Cerebellar cortex (tissue), 1 donor: ENCODE measurements around the gene SAMD14.
"Not testable (repeated sequence)": the region's sequence is repeated elsewhere in the genome, so short reads cannot be mapped to it uniquely, and the experiment has no call there.

Experiments used
- DNase-seq: peaks from one replicate; pipeline ENCODE4 v3.0.0-alpha.2; 2015; ENCODE audit warnings: low spot score

SAMD14 gene

GRCh38 chr17:50074227-50074626, 55.7 kb downstream of the SAMD14 start:
- no peak for DNase-seq

DNA sequence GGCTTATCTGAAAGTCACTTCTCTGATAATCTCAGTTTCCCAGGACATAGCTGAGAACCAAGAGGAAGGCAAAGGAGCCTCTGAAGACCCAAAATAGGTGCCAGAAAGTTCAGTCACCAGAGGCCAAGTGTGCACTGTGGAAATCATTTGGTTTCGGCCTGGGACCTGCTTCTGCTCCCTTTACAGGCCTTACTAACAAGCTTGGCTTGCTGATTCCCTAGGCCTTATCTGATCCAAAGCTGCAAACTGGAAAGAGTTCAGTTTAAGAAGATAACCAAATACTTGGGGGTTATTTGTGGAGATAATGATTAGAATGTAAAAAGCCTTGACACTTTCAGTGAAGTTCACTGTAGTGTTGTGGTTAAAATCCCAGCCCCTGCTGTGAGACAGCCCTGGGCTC, 57.0 kb downstream of the SAMD14 start:
- no peak for DNase-seq

GRCh38 chr17:50072130-50072529, 57.8 kb downstream of the SAMD14 start:
- DNase-seq: no peak

DNA sequence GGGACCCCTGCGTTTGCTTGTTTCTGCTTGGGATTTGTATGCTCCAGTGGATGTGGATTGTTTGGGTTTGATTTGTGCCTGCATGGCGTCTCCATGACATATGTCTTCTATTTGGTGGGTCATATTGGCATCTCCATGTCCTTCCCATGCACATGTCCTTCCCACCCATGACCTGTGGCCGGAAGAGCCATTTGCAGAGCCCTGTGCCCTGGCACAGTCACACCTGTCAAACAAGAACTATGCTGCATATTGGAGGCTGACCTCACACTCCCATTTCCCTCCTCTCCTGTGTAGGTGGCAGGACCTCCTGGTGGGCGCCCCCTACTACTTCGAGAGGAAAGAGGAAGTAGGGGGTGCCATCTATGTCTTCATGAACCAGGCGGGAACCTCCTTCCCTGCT, 58.3 kb downstream of the SAMD14 start:
- DNase-seq: no peak

GRCh38 chr17:50070908-50071680, 58.9 kb downstream of the SAMD14 start:
- DNase-seq: no peak

DNA sequence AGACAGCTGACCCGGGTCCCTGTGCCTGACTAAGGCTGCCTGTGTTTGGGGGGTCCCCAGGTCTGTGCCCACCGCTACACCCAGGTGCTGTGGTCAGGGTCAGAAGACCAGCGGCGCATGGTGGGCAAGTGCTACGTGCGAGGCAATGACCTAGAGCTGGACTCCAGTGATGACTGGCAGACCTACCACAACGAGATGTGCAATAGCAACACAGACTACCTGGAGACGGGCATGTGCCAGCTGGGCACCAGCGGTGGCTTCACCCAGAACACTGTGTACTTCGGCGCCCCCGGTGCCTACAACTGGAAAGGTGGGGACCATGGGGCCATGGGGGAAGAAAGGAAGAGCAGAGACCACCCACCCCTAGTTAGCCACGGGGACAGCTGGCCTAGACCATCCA, 62.0 kb downstream of the SAMD14 start:
- no peak for DNase-seq

DNA sequence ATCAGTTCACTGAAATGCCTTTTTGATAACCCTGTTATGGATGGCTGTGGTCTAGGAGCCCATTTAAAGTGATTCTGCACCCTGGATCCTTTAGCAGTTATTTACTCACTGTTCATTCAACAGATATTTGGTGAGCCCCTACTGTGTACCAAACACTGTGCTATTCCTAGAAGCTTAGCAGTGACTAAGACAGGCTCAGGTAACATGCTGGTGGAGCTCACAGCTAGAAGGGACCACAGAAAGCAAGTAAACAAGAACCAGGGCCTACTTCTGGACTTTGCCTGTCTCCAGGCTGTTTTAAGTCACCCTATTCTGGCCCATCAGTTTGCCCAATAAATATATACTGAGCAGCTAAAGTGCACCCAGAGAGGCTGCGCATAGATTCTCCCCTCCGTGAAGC, 63.0 kb downstream of the SAMD14 start:
- no peak for DNase-seq

DNA sequence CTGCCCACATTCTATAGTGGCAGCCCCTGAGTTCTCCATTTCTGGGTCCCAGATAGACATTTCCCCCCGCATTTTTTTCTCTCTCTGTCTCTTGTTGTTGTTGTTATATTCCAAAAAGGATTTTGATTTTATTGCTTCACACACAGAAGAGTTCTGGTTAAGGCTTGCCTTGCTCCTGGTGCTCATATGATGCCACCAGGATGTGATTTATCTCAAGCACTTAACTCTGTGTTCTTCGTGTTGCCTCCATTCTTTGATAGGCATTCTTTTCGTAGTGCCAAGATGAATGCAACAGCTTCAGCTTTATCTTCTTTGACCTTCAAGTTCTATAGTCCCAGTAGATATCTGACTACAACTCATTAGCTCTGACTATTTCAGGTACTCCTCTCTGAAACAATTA, 64.9 kb downstream of the SAMD14 start:
- DNase-seq: no peak

DNA sequence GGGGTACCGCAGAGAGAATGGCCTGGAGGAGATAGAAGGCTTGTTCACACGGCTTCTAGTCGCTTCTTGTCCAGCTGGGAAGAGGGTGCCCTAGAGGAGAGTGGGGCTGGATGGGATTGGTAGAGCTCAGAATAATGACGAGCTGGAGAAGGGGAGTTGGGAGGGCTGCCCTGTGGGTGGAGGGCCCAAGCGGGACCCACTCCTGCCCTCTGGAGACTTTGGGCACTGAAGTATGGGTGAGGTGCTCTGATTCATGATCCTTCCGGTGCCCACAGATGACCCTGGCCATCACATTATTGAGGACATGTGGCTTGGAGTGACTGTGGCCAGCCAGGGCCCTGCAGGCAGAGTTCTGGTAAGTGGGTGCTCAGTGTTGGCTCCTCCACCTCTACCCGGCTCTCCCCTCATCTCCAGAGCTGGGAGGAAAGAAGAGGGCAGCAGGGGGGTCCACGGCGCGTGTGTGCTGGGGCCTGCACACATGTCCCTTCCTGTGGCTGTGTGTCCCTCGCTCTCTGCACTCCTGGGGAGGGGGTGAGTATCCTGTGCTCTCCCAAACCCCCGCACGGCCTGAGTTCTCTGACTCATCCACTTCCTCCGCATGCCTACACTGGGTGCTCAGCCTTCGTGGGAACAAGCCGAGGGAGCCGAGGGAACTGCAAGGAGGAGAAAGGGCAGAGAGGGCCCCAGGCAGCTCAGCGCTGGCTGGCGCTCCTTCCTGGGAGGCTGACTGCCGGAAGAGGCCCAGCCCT, 65.5 kb downstream of the SAMD14 start:
- DNase-seq: no peak

GRCh38 chr17:50063561-50064252, 66.3 kb downstream of the SAMD14 start:
- no peak for DNase-seq

DNA sequence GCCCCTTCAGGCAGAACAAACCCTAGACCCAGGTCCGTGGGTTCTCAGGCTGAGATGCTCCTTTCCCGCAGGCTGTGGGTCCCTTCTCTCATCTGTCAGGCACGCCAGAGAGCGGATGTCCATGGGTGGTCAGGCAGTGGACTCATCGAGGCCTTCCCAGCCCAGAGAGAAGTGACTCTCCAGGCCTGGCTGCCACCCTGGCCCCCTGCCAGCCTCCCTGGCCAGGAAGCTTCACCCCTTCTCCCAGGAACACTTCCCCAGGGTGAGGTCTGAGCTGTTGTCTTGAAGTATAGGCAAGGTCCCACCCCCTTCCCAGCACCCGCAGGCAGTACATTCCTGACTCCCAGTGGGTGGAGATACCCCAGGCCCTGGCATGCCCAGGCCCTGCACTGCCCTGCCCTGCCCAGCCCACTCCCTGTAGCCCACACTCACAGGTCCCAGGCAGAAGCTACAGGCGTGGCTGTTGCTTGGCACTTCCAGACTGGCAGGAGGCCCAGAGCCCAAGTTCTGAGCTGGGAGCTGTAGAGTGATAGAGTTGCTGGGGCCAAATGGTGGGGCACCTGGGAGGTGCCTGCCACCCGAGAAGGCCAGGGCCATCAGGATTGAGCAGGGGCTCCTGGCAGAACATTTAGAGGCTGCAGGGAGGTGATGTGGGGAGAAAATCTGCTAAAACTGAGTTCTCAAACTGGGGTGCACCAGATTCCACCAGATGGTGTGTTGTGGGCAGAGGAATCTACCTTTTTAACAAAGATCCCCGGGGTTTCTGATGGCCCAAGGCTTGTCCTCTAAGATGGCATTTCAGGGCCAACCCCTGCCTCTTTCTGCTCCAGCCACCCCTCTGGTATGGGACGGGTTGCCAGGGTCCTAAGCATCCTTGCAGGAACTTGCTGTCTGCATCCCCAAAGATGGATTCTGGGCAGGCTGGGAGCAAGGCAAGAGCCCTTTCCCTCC, 67.4 kb downstream of the SAMD14 start:
- no peak for DNase-seq

- not testable (repeated sequence) for DNase-seq
Measured at GRCh38 chr17:50061713-50062045, 68.3 kb downstream of the SAMD14 start.

- DNase-seq: peak; percentile 34
Measured at GRCh38 chr17:50060951-50061712, 68.8 kb downstream of the SAMD14 start.
